Ascending aorta (tissue), 2 donors: Measurements from ENCODE around the gene CTSZ. TPM values are rescaled to one million over a fixed set of nuclear protein-coding genes. Genes with fewer than 3 reads are reported as not detected.

Experiments
- DNase-seq, 2 donors: peaks; one replicate each; pipeline ENCODE4 v3.0.0-alpha.2; 2019; ENCODE audit warnings: low spot score in 2 of 2
- H3K27ac ChIP-seq, 2 donors: fragments of 200-600 bp; sonication (generic); one replicate each; pipeline ENCODE4 v1.5.1; 2016 to 2017; ENCODE audit warnings: mild to moderate bottlenecking in 1 of 2
- H3K27me3 ChIP-seq: fragments of 200-600 bp; sonication (generic); one replicate; pipeline ENCODE4 v1.5.1; 2017
- H3K36me3 ChIP-seq, 2 donors: fragments of 200-600 bp; sonication (generic); one replicate each; pipeline ENCODE4 v1.5.1; 2016
- H3K4me1 ChIP-seq, 2 donors: fragments of 200-600 bp; sonication (generic); one replicate each; pipeline ENCODE4 v1.5.1; 2016 to 2017; ENCODE audit warnings: mild to moderate bottlenecking in 1 of 2
- H3K4me3 ChIP-seq, 2 donors: fragments of 200-600 bp; sonication (generic); one replicate each; pipeline ENCODE4 v1.5.1; 2016 to 2017; ENCODE audit warnings: mild to moderate bottlenecking in 1 of 2
- H3K9me3 ChIP-seq, 2 donors: fragments of 200-600 bp; sonication (generic); one replicate each; pipeline ENCODE4 v1.5.1; 2016
- CTCF ChIP-seq, 3 experiments: fragments of 200-600 bp in 2 of 3; fragments of 450-650 bp in 1 of 3; sonication (generic) in 2 of 3; IDR thresholded peaks; one replicate each; pipeline ENCODE4 v1.5.1; 2016 to 2019; ENCODE audit warnings: antibody characterized with exemption in 3 of 3, mild to moderate bottlenecking in 1 of 3, moderate library complexity in 1 of 3
- intact Hi-C: fragments of 100-400 bp; cut with DNase I; formaldehyde crosslinking; loops from one replicate; pipeline ENCODE4 v1.15.1; 2023
- total RNA-seq: library from RNA; depleted of rRNA; stranded (reverse); fragments of >200 nt; gene quantifications from one replicate; pipeline ENCODE4 v1.1.0, GENCODE V29; 2016

Gene CTSZ
- total RNA-seq, 1 donor from 2014 or later = 342 TPM

- Histone ChIP-seq H3K27me3 (no peaks in the 10 kb centered on the region), H3K4me3 (peak overlapping the region; percentile 73 to 82), H3K36me3 (no peaks in the 10 kb centered on the region), H3K27ac (peak overlapping the region; percentile 88), H3K9me3 (no peaks in the 10 kb centered on the region), H3K4me1 (peaks cover 16 to 38% of the 10 kb centered on the region in 2 donors)
- intact Hi-C loops = loop anchor here (1.0 to 5.0 kb wide), 4 partner anchors 23 to 100 kb away; partner anchors contain the start of genes NELFCD and PRELID3B
- no peak for TF ChIP-seq CTCF (IDR thresholded peaks at IDR 0.05)
- peak in 1 of 2 donors; percentile 79 for DNase-seq
These were observed 834 bp upstream of the CTSZ start for GRCh38 chr20:59007665-59008511.

- no peaks in the 10 kb centered on the region for H3K9me3 ChIP-seq
- H3K27me3 ChIP-seq = no peaks in the 10 kb centered on the region
- intact Hi-C loops = loop anchor here (2.0 to 5.0 kb wide), 3 partner anchors 24 to 36 kb away; partner anchors contain the start of genes NELFCD and PRELID3B
- H3K4me1 ChIP-seq = peaks cover 16 to 37% of the 10 kb centered on the region in 2 donors
- DNase-seq = peak in 1 of 2 donors; percentile 66
- no peak for TF ChIP-seq CTCF (IDR thresholded peaks at IDR 0.05)
- peak overlapping the region; percentile 73 to 82 for H3K4me3 ChIP-seq
- H3K36me3 ChIP-seq = peaks cover 9% of the 10 kb centered on the region in 2 donors
- H3K27ac ChIP-seq = peak overlapping the region; percentile 88
These were observed 739 bp downstream of the CTSZ start for GRCh38 chr20:59006167-59006863.

DNA sequence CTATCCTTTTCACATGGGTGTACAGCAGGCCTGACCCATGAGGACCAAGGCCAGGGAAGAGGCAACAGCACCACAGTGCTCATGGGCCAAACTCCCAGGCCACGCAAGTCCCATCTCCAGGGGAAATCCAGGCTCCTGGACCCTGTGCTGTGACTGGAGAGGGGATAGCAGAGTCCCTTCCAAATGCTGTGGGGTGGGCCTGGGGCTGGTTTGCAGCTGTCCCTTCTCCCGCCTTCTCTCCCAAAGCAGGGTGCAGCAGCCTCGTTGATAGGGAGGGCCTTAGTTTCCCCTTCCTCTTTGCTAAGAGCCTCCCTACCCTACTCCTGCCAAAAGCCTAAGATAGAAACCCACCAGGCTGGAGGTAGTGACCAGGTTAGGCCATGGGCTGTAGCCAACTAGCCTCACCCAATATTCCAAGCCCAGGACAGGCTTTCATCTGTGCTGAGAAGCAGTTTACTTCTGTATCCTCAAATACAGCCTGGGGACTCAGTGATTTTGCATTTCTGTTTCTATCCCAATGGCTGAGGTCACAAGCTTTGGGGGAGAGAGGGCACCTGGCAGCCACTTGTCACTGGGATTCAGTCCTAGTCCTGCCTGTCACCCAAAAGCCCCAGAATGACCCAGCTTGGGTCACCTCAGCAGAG, 1.4 kb downstream of the CTSZ start:
- intact Hi-C loops = loop anchor here (2.0 to 5.0 kb wide), 3 partner anchors 25 to 37 kb away; partner anchors contain the start of genes NELFCD and PRELID3B
- H3K36me3 ChIP-seq = peaks cover 14 to 16% of the 10 kb centered on the region in 2 donors
- H3K4me3 ChIP-seq = peak overlapping the region; percentile 73 to 82
- peak in 1 of 2 donors; percentile 58 for DNase-seq
- TF ChIP-seq CTCF (IDR thresholded peaks at IDR 0.05) = no peak
- no peaks in the 10 kb centered on the region for H3K9me3 ChIP-seq
- H3K27ac ChIP-seq = peak overlapping the region; percentile 88
- no peaks in the 10 kb centered on the region for H3K27me3 ChIP-seq
- peaks cover 14 to 33% of the 10 kb centered on the region in 2 donors for H3K4me1 ChIP-seq

DNA sequence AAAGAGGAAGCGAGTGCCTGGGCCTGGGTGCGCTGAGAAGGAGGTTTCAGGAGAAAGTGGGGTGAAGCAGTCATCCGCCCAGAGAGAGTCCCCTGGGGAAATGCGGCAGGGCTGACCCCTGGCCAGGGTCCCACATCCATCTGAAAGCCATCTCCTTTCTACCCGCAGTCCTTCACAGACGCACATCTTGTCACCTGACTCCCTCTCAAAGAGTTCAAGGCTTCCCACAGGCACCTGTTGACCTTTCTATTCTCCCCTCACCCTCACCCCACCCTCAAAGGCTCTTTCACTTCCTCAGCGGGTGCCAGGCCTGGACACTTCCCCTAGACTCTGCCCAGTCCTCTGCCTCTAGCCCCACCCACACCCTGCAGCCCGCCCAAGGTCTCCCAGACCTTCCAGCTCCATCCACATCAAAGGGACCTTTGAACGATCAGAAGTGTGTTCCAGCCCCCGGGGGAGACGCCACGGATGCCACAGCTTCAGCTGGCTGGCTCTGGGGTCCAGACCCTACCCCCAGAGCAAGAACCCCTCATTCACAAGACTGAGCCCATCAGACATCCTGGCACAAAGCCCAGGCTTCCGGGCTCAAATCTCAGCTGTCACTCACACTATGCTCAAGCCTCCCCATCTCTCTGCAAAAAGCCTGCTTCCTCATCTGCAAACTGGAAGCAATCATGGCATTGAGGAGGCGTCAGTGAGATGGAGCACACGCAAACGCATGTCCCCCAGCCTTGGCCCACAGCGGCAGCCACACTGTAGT, 2.1 kb downstream of the CTSZ start:
- H3K27me3 ChIP-seq = no peaks in the 10 kb centered on the region
- H3K4me1 ChIP-seq = peaks cover 11 to 27% of the 10 kb centered on the region in 2 donors
- H3K27ac ChIP-seq = peak overlapping the region; percentile 88
- intact Hi-C loops = loop anchor here (5.0 kb wide), 1 partner anchor 37 kb away; the partner anchor contains the start of gene PRELID3B
- TF ChIP-seq CTCF (IDR thresholded peaks at IDR 0.05) = no peak
- H3K9me3 ChIP-seq = no peaks in the 10 kb centered on the region
- H3K36me3 ChIP-seq = peaks cover 19 to 23% of the 10 kb centered on the region in 2 donors
- peak overlapping the region; percentile 73 to 82 for H3K4me3 ChIP-seq
- peak in 1 of 2 donors; percentile 79 for DNase-seq

- TF ChIP-seq CTCF (IDR thresholded peaks at IDR 0.05) = no peak
- intact Hi-C loops = no loop called here
- DNase-seq = peak in 1 of 2 donors; percentile 81
- H3K27me3 ChIP-seq = no peaks in the 10 kb centered on the region
- H3K9me3 ChIP-seq = no peaks in the 10 kb centered on the region
- H3K4me3 ChIP-seq = peak overlapping the region in 1 of 2 donors; percentile 73
- H3K27ac ChIP-seq = peak overlapping the region; percentile 88
- H3K36me3 ChIP-seq = peaks cover 22 to 26% of the 10 kb centered on the region in 2 donors
- peaks cover 11 to 27% of the 10 kb centered on the region in 2 donors for H3K4me1 ChIP-seq
These were observed 2.6 kb downstream of the CTSZ start for GRCh38 chr20:59004493-59004762.
